ENCODE data around the gene ACTMAP. TPM values are rescaled to one million over a fixed set of nuclear protein-coding genes. Genes with fewer than 3 reads are reported as not detected.

The ACTMAP gene
- total and polyA plus RNA-seq, 2 experiments from 2014 or later = 9.6 to 30.4 TPM

DNA sequence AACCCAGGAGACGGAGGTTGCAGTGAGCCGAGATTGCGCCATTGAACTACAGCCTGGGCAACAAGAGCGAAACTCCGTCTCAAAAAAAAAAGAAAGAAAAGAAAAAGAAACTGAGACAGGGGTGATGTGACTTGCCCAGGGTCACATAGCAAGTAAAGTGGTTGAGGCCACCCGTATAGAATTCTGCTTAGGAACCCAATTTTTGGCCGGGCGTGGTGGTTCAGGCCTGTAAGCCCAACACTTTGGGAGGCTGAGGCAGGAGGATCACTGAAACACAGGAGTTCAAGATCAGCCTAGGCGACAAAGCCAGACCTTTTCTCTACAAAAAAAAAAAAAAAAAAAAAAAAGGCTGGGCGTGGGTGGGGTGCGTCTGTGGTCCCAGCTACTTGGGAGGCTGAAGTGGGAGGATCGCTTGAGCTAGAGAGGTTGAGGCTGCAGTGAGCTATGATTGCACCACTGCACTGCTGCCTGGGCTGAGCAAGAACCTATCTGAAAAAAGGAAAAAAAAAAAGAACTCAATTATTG lies 2.0 kb upstream of the ACTMAP start:
- Histone ChIP-seq H3K9me3 (ENCODE audit: low read depth) (no peaks in the 10 kb centered on the region), H3K27me3 (no peaks in the 10 kb centered on the region), H3K4me3 (peak overlapping the region; percentile 64), H3K27ac (no peak overlapping the region), H3K36me3 (peaks cover 5% of the 10 kb centered on the region), H3K4me1 (ENCODE audit: low read depth) (peaks cover 16% of the 10 kb centered on the region)
- DNase-seq (ENCODE audit: low read depth in 1 of 2, low spot score in 1 of 2) = no peak
- TF ChIP-seq CTCF (IDR thresholded peaks at IDR 0.05; ENCODE audit: low read depth, low read length) = no peak

- peak within 1 kb of the TSS; percentile 64 for H3K4me3 ChIP-seq
- TF ChIP-seq CTCF (IDR thresholded peaks at IDR 0.05; ENCODE audit: low read depth, low read length) = no peak
- H3K27me3 ChIP-seq = no peaks in the 10 kb centered on the region
These were observed 729 bp upstream of the ACTMAP start, which contains the start of gene SNRPA for GRCh38 chr19:40750874-40751537. Gene SNRPA, plus strand, starts transcription at chr19:40751203. Its CDS starts 206 bp downstream, at chr19:40751409.

DNA sequence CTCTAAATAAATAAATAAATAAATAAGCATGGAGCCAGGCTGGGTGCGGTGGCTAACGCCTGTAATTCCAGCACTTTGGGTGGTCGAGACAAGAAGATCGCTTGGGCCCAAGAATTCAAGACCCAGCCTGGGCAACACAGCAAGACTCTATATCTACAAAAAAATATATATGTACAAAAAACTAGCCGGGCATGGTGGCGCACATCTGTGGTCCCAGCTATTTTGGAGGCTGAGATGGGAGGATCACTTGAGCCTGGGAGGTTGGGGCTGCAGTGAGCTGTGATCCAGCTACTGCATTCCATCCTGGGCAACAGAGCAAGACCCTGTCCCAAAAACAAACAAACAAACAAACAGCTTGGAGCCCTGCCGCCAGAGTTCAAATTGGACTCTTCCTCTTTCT lies 2.7 kb downstream of the ACTMAP start:
- Histone ChIP-seq H3K36me3 (no peaks in the 10 kb centered on the region), H3K27ac (no peak overlapping the region), H3K4me3 (no peak overlapping the region), H3K4me1 (ENCODE audit: low read depth) (peaks cover 16% of the 10 kb centered on the region), H3K9me3 (ENCODE audit: low read depth) (no peaks in the 10 kb centered on the region), H3K27me3 (no peaks in the 10 kb centered on the region)
- DNase-seq (ENCODE audit: low read depth in 1 of 2, low spot score in 1 of 2) = no peak
- TF ChIP-seq CTCF (IDR thresholded peaks at IDR 0.05; ENCODE audit: low read depth, low read length) = no peak

More at GRCh38 chr19:40750874-40751537, 729 bp upstream of the ACTMAP start, which contains the start of gene SNRPA:
- peaks cover 4% of the 10 kb centered on the region for H3K36me3 ChIP-seq
- peaks cover 16% of the 10 kb centered on the region for H3K4me1 ChIP-seq (ENCODE audit: low read depth)
- H3K9me3 ChIP-seq (ENCODE audit: low read depth) = no peaks in the 10 kb centered on the region
- H3K27ac ChIP-seq = peak within 1 kb of the TSS; percentile 90
- DNase-seq (ENCODE audit: low read depth in 1 of 2, low spot score in 1 of 2) = peak; percentile 98 to 99

DNA sequence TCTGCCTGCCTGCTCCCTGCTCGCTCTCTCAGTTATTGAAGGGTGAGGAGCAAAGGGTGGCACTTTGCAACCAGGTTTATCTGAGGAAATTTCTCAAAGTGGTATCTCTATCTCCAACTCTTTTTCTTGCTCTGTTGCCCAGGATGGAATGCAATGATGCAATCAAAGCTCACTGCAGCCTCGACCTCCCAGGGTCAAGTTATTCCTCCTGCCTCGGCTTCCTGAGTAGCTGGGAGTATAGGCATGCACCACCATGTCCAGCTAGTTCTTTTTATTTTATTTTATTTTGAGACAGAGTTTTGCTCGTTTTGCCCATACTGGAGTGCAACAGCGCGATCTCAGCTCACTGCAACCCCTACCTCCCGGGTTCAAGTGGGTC lies 4.9 kb downstream of the ACTMAP start:
- no peaks in the 10 kb centered on the region for H3K36me3 ChIP-seq
- peak overlapping the region; percentile 79 for H3K27ac ChIP-seq
- TF ChIP-seq CTCF (IDR thresholded peaks at IDR 0.05; ENCODE audit: low read depth, low read length) = no peak
- H3K4me3 ChIP-seq = no peak overlapping the region
- peak in 1 of 2 donors; percentile 86 for DNase-seq (ENCODE audit: low read depth in 1 of 2, low spot score in 1 of 2)
- no peaks in the 10 kb centered on the region for H3K9me3 ChIP-seq (ENCODE audit: low read depth)
- H3K27me3 ChIP-seq = no peaks in the 10 kb centered on the region
- peaks cover 16% of the 10 kb centered on the region for H3K4me1 ChIP-seq (ENCODE audit: low read depth)

- Histone ChIP-seq H3K27ac (peak overlapping the region; percentile 79), H3K4me1 (ENCODE audit: low read depth) (peaks cover 14% of the 10 kb centered on the region), H3K4me3 (no peak overlapping the region), H3K36me3 (no peaks in the 10 kb centered on the region), H3K9me3 (ENCODE audit: low read depth) (no peaks in the 10 kb centered on the region), H3K27me3 (no peaks in the 10 kb centered on the region)
- TF ChIP-seq CTCF (IDR thresholded peaks at IDR 0.05; ENCODE audit: low read depth, low read length) = no peak
- DNase-seq (ENCODE audit: low read depth in 1 of 2, low spot score in 1 of 2) = peak in 1 of 2 donors; percentile 14
These were observed 5.5 kb downstream of the ACTMAP start for GRCh38 chr19:40744554-40745401.
